ENCODE measurements around the gene TGFBR2.

TGFBR2 gene

DNA sequence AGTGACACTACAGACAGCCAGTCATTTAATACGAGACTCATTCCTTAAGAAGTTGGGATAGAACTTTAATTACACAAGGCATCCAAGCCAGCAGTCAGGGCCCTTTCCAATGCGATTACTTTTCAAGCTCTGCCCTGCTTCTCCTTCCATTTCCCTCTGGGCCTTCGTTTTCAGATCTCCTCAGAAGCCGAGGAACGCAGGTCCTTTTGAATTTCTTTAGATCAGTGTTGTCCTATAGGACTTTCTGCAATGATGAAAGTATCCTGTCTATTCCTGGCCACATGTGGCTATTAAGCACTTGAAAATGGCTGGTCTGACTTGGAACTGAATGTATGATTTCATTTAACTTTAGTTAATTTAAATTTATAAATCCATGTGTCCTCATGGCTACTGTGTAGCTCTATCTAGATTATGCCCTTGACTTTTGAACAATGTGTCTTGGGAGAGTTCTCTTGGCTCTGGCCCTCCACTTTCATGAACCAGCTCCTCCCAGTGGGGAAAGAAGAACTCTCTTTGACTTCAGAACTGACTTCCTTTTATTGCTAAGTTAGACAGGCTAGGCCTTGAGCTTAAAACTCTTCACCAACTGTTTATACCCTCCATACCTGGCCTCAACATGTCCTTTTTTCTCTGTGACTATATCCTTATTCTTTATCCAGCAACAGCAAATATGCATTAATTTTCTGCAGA is 22.6 kb downstream of the TGFBR2 start:
- Histone ChIP-seq H3K79me2 (ENCODE audit: insufficient read depth, low read length) (peaks cover 94% of the 10 kb centered on the region), H2AFZ (ENCODE audit: low read depth, low read length, severe bottlenecking) (no peak overlapping the region), H3K4me3 (ENCODE audit: insufficient read depth, low read length, poor library complexity, severe bottlenecking) (no peak overlapping the region), H3K4me2 (ENCODE audit: low read depth, low read length, poor library complexity, severe bottlenecking) (peak overlapping the region; percentile 41), H3K9ac (ENCODE audit: low read length) (peak overlapping the region; percentile 2; the same call in 1 of the 2 replicates), H3K27ac (ENCODE audit: low read depth, low read length) (peak overlapping the region; percentile 58), H3K9me3 (ENCODE audit: insufficient read depth, low read length) (no peaks in the 10 kb centered on the region), H3F3A (ENCODE audit: insufficient read depth) (peaks cover 17% of the 10 kb centered on the region), H3K27me3 (ENCODE audit: low read length) (no peaks in the 10 kb centered on the region), H3K9me2 (replicated peaks; ENCODE audit: insufficient read depth, low read length) (no peaks in the 10 kb centered on the region), H4K20me1 (ENCODE audit: low read depth, low read length) (no peaks in the 10 kb centered on the region), H3K36me3 (ENCODE audit: low read length) (no peaks in the 10 kb centered on the region)
- TF ChIP-seq, protein P1, sequence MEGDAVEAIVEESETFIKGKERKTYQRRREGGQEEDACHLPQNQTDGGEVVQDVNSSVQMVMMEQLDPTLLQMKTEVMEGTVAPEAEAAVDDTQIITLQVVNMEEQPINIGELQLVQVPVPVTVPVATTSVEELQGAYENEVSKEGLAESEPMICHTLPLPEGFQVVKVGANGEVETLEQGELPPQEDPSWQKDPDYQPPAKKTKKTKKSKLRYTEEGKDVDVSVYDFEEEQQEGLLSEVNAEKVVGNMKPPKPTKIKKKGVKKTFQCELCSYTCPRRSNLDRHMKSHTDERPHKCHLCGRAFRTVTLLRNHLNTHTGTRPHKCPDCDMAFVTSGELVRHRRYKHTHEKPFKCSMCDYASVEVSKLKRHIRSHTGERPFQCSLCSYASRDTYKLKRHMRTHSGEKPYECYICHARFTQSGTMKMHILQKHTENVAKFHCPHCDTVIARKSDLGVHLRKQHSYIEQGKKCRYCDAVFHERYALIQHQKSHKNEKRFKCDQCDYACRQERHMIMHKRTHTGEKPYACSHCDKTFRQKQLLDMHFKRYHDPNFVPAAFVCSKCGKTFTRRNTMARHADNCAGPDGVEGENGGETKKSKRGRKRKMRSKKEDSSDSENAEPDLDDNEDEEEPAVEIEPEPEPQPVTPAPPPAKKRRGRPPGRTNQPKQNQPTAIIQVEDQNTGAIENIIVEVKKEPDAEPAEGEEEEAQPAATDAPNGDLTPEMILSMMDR (IDR thresholded peaks at IDR 0.05; ENCODE audit: insufficient read depth, low read length, poor library complexity, severe bottlenecking) = peak; percentile 19
- TF ChIP-seq EZH2phosphoT487 (conservative IDR thresholded peaks at IDR 0.05; ENCODE audit: low read length) = no peak

DNA sequence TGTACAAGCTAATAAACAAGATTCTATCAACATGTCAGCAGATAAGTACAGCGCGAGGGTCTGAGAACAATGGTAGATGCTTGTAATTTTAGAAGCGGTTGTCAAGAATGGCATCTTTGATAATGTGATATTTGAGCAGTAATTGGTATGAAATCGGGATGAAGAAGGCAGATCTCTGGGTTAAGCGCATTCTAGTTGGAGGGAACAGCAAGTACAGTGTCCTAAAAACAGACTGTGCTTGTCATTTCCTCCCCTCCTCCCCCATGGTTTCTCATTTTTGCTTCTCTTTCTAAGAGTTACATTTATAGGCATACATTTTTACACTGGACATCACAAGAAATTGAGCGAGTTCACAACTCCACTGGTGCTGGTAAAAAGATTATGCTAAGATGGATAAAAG is 23.3 kb downstream of the TGFBR2 start:
- H3K27ac ChIP-seq (ENCODE audit: low read depth, low read length) = peak overlapping the region; percentile 58
- no peaks in the 10 kb centered on the region for H3K36me3 ChIP-seq (ENCODE audit: low read length)
- H3K9me2 ChIP-seq (replicated peaks; ENCODE audit: insufficient read depth, low read length) = no peaks in the 10 kb centered on the region
- no peak overlapping the region for H3K4me3 ChIP-seq (ENCODE audit: insufficient read depth, low read length, poor library complexity, severe bottlenecking)
- no peak overlapping the region for H2AFZ ChIP-seq (ENCODE audit: low read depth, low read length, severe bottlenecking)
- H4K20me1 ChIP-seq (ENCODE audit: low read depth, low read length) = no peaks in the 10 kb centered on the region
- H3K27me3 ChIP-seq (ENCODE audit: low read length) = no peaks in the 10 kb centered on the region
- peak overlapping the region; percentile 9 for H3K4me2 ChIP-seq (ENCODE audit: low read depth, low read length, poor library complexity, severe bottlenecking)
- H3K9ac ChIP-seq (ENCODE audit: low read length) = no peak overlapping the region
- peaks cover 94% of the 10 kb centered on the region for H3K79me2 ChIP-seq (ENCODE audit: insufficient read depth, low read length)
- peaks cover 23% of the 10 kb centered on the region for H3F3A ChIP-seq (ENCODE audit: insufficient read depth)
- TF ChIP-seq EZH2phosphoT487 (conservative IDR thresholded peaks at IDR 0.05; ENCODE audit: low read length) = no peak
- TF ChIP-seq, protein P1 (IDR thresholded peaks at IDR 0.05; ENCODE audit: insufficient read depth, low read length, poor library complexity, severe bottlenecking) = no peak
- H3K9me3 ChIP-seq (ENCODE audit: insufficient read depth, low read length) = no peaks in the 10 kb centered on the region

DNA sequence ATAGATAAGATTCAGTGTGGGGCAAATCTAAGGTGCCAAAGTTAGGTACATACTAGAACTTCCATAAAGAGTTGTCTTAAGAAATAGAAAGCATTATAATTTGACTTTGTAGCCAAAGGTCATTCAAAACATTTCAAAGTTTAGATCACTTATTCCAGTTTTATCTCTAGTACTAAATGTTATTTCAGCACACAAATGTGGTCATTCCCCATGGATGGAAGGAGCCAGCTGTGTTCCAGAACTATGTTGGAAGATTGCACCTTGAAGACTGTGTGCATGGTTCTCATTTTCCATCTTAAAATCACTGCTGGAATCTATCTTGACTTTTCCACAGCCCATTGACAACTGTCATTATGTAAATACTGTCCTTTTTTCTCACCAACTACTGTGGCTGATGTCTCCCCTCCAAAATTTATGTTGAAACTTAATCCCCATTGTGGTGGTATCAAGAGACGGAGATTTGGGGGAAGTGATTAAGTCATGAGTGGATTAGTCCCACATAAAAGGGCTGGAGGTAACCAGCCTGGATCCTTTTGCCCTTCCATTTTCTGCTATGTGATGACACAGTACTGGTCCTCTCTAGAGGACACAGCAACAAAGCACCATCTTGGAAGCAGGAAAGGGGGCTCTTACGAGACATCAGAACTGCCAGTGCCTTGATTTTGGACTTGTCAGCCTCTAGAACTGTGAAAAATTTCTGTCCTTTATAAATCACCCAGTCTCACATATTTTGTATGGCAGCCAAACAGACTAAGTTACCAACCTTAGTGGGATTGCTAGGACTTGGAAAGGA is 24.0 kb downstream of the TGFBR2 start:
- Histone ChIP-seq H3K9me3 (ENCODE audit: insufficient read depth, low read length) (no peaks in the 10 kb centered on the region), H3K9ac (ENCODE audit: low read length) (no peak overlapping the region), H3K4me3 (ENCODE audit: insufficient read depth, low read length, poor library complexity, severe bottlenecking) (no peak overlapping the region), H4K20me1 (ENCODE audit: low read depth, low read length) (no peaks in the 10 kb centered on the region), H3K4me2 (ENCODE audit: low read depth, low read length, poor library complexity, severe bottlenecking) (peak overlapping the region; percentile 51), H3K27me3 (ENCODE audit: low read length) (no peaks in the 10 kb centered on the region), H3K27ac (ENCODE audit: low read depth, low read length) (peak overlapping the region; percentile 58; the same call in 1 of the 2 replicates), H3K9me2 (replicated peaks; ENCODE audit: insufficient read depth, low read length) (no peaks in the 10 kb centered on the region), H3F3A (ENCODE audit: insufficient read depth) (peaks cover 30% of the 10 kb centered on the region), H3K79me2 (ENCODE audit: insufficient read depth, low read length) (peaks cover 97% of the 10 kb centered on the region), H3K36me3 (ENCODE audit: low read length) (no peaks in the 10 kb centered on the region), H2AFZ (ENCODE audit: low read depth, low read length, severe bottlenecking) (no peak overlapping the region)
- TF ChIP-seq, protein P1 (IDR thresholded peaks at IDR 0.05; ENCODE audit: insufficient read depth, low read length, poor library complexity, severe bottlenecking) = no peak
- no peak for TF ChIP-seq EZH2phosphoT487 (conservative IDR thresholded peaks at IDR 0.05; ENCODE audit: low read length)

All from SU-DHL-6 (cell line).